HG03108 (cell line): ENCODE data around the gene NRIP3.

Experiments
- ATAC-seq: cut with Tn5 transposase; IDR thresholded peaks from one replicate; pipeline ENCODE4 v1.9.1; 2021; ENCODE audit warnings: moderate library complexity; ENCODE audit not compliant: unreplicated experiment

NRIP3 gene

DNA sequence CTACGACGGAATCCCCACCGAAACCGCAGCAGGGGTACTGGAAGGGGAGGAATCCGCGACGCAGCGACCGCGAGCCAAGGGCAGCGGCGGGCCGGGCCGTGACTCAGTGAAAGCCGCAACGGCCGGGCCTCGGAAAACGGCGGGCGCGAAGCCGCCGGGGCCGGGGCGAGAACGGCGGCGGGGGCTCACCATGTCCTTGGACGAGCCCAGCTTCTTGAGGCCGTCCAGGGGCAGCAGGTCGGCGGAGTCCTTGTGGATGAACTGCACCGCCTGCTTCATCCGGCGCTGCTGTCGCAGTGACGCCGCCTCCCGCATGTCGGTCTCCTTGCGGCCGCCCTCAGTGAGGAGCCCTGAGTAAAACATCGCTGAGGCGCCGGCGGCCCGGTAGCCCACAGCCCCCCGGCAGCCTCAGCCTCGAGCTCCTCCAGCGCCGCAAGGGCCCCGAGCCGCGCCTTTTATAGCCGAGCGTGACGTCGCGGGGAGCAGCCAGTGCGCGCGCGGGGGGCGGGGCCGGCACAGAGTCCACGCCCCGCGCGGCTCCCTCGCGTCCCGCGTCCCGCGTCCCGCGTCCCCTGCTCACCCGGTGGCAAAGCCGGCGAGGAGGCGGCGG is at the start of gene NRIP3:
NRIP3 (minus strand) TSS at position 429 of the 610 bp plus-strand sequence; CDS start at position 363, 66 bp downstream.
- peak; percentile 45 for ATAC-seq

DNA sequence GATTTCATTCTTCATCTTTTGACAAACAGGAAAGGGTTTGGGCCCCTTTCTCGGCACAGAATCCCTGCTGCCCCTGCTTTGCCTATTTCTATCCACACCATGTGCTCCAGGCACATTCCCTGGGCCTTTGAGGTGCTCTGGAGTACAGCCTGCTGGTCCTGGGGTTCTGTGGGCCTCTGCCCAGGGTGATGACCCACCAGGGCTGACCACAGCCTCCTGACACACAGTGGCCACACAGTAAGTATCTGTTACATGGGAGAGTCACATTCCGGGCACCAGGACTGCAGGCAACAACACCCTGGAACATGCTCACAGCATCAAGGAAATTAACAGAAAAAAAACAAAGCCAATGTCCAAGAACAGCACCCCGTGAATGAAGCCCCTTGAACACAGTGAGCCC is 48.5 kb upstream of the NRIP3 start:
- no peak for ATAC-seq

DNA sequence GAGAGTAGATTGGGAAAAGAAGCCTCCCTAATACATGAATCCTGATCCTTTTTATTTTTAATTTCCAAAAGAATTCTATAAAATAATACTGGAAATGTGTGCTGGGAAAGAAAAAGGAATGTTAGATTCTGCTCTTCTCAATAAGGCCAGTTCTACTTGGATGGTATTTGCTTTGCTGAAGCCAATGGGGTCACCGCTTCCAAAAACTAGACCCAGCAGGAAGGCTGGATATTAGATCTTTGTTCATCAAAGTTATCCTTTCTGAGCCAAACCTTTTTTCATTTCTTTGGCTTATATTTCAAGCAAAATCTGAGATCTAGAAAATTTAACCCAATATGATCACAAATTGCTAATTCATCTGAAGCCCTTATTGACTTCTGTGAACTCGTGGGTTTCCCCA is 46.2 kb upstream of the NRIP3 start:
- no peak for ATAC-seq

DNA sequence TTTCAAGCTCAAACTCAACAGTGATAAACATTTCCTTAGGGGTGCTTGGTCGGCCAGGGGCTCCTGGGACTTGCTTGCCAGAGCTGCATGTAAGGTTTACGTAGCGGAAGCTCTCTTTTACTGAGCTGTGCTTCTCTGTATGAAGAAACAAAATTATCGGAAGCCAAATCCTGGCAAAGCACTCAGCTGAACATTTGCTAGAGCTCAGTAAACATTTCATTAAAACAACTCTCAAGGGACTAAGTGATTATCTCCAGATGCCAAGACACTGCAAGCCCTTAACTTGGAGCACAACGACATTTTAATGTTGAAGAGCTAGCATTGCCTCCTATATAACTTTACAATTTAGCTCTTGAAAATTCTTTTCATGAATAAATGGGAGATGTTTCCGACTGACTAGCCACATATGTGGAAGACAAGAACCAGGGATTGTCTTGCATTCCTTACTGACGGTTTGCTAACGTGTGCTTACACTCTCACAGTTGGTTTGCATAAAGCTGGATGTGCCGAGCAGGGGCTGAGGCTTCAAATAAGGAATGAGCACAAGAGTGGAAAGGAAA is 44.2 kb upstream of the NRIP3 start:
- no peak for ATAC-seq

DNA sequence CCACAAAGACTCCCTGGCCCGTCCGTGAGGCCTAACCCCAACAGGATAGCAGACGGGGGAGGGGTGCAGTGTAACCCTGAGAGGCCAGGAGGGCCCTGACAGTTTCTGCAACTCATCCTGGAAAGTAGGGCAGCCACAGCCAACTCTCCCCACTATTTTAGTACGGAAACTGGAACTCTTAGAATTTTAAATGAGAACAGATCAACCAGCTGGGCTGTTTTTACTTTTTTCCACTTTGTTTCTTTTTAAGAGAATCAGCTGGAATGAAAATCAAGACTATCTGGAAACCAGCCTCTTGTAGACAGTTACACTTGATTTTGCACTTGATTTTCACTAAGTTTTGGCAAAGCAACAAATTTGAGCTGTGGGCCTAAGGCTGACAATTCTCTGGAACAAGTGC is 42.7 kb upstream of the NRIP3 start:
- ATAC-seq, result no peak

DNA sequence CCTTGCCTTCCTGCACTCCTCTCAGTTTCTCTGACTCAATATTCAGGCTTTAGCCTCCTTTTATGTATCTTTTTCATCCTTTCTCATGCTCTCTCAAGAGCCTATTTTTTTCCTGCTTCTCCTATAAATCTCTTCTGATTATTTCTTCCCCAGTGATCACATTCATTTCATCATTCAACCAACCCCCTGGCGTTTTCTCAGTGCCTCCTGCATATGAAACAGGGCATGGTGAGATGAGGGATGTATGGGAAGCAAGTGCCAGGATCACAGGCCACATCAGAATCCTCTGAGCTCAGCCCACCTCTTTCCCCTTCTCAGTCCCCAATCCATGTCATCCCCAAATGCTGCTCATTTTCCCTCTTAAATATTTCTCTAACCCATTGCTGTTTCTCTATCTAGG is 38.7 kb upstream of the NRIP3 start:
- no peak for ATAC-seq

DNA sequence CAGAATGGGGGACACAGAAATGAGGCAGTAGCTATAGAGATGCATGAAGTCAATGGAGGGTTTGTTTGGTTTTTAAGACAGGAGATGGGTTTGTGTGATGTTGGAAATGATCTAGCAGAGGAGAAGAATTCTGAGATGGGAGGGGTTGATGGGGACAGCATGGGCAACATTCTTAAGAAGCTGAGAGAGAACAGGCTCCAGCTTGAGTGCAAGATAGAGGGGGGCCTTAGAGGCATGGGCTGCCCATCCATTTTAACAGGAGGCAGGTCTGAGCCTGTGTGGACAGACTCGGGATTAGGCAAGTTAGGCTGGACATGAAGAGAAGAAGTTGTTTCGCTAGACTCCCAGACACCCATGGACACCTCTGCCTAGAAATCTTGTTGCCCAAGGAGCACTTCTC is 37.9 kb upstream of the NRIP3 start:
- ATAC-seq, result no peak

DNA sequence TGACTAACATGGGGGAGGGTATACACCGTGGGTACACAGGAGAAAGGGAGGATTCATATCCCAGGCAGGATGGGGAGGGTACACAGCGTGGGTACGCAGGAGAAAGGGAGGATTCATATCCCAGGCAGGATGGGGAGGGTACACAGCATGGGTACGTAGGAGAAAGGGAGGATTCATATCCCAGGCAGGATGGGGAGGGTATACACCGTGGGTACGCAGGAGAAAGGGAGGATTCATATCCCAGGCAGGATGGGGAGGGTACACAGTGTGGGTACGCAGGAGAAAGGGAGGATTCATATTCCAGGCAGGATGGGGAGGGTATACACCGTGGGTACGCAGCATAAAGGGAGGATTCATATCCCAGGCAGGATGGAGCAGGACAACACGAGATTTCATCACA is 36.6 kb upstream of the NRIP3 start:
- ATAC-seq, result no peak

DNA sequence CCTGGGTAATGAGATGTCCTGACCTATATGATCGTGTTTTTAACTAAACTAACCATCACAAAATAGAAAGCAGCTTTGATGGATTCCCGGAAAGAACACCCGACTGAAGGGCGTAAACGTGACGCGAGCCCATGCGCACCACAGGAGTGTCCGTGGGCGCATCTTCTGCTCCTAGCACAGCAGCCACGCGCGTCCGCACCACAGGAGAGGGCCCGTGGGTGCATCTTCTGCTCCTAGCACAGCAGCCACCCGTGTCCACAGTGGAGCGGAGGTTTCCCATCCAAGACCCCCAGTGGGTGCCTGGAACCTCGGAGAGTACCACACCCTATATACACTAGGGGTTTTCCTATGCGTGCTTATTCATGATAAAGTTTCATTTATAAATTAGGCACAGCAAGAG is 36.1 kb upstream of the NRIP3 start:
- no peak for ATAC-seq

DNA sequence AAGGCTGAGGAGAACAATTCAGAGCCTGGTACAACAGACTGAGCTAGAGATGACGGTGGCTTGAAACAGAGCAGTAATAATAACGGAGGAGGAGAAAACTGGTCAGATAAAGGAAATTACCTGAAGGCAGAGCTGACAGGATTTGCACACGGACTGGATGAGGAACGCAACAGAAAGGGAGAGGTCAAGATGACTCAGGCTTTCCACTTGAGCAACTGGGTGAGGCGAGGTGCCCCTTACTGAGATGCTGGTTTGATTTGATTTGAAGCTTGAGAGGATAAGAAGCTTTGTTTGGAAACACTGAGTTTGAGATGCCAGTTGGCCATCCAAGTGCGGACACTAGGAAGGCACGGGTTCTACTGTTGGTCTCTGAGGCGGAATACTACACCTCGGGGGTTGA is 35.4 kb upstream of the NRIP3 start:
- ATAC-seq, result no peak

DNA sequence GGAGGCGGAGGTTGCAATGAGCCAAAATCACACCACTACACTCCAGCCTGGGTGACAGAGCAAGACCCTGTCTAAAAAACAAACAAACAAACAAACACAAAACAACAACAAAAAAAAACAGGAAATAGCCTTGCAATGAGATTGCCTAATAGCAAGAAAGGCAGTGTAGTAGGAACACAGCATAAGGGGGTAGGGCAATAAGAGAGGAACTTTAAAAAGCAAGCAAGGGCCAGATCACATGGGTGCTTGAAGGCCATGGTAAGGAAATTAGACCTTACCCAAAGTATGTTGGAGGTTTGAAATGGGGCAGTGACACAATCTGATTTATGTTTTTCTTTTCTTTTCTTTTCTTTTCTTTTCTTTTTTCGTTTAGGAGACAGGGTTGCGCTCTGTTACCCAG is 34.7 kb upstream of the NRIP3 start:
- ATAC-seq, result no peak

DNA sequence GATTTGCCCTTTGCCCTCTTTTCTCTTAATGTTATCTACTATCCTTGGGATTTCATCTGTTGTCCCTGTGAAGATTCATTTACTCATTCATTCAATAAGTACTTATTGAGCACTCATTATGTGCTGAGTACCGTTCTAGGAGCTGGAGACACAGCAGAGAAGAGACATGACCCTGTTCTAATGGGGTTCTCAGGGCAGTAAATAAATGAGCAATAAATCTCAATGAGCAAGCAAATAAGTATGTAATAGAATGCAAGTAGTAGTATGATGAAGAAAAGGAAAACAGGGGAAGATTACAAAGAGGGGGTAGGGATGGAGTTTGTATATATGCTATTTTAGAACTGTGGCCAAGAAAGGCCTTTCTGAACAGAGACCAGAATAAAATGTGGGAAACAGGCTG is 34.2 kb upstream of the NRIP3 start:
- ATAC-seq, result no peak

DNA sequence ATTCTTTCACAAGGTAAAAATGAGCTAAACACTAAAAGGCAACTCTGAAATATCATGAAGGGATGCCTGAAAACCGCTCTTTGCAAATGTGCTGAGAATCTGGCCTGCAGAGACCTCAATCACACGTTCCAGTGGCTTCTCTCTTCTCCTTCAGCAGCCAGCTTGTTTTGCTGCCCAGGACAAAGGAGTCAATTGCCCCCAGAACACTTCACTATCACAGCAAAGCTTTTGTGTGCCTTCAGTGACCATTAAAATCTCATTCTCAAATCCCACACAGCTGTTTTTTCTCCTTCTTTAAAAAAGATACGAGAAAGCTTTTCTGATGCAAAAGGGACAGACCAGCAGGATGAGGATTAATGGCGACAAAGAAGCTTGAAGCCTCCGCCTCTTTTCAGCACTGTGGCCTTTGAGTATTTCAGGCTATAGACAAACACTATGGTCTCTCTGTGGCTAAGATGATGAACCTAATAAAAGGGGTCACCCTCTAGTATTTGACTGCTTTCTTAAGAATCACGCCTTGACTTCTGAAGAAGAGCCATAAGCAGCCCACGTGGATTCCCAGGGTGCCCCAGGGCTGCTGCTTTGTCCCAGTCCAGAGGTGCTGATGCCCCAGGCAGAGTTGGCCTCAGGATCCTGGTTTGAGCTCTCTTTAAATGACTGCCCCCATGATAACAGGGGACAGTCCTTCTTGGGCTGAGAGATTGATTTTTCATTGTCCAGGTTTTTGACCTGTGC is 33.4 kb upstream of the NRIP3 start:
- no peak for ATAC-seq

DNA sequence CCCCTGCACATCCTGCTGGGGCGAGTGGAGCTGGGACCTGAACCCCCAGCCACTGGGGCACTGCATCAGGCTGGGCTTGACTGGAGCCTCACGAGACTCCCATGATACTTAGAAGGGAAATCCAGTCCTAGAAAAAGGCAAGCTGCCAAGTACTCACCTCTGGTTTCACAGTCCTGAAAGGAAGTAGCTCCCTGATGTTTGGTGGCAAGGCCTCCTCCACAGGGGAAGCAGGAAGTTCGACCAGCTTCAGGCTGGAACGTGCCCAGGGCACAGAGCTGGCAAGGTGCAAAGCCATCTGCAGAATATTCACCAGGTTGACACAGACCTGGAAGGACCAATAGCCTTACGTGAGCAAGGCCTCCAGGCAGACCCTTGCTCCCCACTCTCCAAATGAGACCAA is 26.8 kb upstream of the NRIP3 start:
- no peak for ATAC-seq

DNA sequence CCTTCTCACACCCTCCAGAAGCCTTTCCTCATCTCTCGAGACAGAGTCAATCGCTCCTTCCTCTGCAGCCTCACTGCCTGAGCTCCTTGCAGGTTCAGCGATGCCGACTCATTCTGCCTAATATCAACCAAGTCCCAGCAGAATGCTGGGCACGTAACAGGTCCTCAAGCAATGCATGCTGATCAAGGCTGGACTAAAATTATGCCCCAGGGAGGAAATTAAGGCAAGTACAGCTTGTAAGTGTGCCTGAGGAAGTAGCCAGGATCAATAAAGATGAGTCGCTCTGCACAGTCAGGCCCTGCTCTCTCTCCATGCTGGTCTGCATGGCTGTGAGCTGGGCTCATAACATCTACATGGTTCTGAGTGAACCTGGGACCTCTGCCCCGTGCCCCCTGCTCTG is 25.6 kb upstream of the NRIP3 start:
- ATAC-seq, result no peak

DNA sequence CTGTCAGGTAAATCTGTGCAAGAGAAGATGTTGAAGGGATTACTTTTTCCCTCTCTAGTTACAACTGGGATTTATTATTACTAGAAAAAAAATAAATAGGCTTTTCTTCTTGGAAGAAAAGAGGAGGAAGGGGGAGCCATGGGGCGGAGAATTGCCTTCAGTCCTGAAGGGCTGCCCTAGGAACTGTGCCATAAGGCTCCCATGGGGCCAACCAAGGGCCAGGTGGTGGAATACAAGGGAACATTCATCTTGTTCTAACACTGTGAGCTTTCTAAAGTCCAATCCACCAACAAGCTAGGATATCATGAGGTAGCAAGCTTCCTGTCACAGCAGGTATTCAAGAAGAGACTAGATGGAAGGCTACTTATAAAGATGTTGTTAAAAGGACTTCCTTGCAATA is 24.8 kb upstream of the NRIP3 start:
- no peak for ATAC-seq

DNA sequence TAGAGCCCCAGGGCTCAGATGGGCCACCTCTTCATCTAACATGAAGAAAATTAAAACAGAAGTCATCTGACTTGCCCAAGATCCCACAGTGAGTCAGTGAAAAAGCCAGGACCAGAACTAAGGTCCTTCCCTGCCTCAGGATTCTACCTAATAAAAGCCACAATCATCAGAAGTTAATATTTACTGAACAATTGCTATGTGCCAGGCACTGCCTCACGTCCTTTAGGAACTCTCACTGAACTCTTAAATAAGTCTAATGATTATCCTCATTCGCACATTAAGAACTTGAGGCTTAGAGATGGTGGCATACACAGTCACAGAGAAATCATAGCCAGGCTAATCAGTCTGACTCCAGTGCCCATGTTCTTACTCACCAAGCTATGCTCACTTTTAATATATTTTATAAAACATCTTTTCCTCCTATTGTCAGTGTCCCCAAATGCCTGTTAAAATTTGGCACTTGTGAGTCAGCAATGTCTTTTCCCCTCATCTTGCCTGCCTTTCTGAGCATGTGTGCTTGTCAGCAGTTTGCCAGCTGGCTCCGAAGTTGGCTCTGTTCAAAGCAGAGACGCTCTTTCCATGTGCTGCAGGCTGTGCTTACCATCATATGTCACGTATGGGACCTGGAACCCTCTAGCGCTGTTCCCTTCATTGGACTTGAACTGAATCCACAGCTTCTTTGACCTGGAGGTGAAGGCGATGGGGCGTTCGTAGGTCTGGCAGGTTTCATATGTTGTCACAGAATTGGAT is 21.5 kb upstream of the NRIP3 start:
- no peak for ATAC-seq

DNA sequence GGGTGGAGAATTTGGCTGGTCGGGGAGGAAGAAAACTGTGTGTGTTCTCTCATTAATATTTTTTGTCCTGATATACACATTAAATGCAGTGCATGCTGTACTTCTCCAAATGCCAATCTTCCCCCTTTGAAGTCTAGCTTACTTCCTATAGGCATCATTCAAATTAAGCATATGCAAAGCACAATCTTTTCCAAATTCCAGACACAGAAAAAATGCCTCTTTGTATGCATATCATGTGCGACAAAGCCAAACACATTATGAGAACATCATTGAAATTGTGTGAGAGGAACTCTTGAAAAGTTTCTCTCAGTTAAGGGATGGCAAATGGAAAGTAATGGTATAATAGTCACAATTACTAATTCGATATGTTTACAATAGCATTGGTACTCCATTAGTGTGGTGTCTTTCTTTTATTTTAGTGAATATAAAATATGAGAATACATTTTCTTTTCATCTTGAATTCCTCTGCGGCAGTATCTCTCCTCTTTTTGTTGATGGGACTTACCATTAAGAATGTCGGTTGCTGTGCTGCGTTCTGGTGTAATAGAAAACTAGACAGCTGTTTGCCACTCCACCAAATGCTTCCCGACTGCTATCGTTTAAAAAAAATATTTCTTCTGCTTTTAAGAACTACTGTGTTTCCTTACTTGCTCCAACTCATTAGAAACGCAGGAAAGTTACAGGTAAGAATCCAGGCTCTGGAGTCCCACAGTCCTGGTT is 19.3 kb upstream of the NRIP3 start:
- no peak for ATAC-seq

DNA sequence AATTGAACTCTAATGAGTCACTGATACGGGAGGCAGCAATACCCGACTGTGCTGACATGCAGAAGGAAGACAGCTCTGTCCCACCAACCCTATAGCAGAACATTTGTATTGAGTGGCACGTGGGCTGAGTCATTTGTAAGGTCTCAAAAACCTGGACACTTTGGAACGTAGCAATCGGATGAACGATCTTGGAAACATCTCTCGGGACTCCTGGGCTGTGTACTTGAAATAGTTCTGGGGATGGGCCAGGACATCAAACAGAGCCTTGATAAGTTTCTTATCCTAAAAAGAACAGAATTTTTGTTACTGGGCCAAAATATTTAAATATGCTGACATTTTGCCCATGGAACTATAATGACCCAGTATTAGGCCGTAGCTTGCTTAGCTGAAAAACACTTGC is 17.1 kb upstream of the NRIP3 start:
- ATAC-seq, result no peak

DNA sequence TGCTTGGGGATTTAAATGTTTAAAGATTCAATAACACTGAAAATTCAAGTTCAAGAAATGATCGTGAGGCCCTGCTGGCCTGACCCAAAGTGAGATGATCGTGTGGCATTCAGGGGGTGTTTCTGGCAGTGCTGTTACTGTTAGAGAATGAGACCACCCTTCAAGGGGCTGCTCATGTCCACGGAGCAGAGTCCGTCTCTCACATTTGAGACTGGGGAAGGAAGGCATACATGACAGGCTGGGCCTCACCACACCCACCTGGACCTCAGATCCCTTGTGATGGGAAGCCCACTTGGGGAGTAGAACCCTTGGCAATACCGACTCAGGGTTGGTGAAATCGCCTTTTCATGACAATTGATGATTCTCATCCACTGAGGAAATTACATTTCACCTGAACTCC is 16.1 kb upstream of the NRIP3 start:
- ATAC-seq, result no peak

DNA sequence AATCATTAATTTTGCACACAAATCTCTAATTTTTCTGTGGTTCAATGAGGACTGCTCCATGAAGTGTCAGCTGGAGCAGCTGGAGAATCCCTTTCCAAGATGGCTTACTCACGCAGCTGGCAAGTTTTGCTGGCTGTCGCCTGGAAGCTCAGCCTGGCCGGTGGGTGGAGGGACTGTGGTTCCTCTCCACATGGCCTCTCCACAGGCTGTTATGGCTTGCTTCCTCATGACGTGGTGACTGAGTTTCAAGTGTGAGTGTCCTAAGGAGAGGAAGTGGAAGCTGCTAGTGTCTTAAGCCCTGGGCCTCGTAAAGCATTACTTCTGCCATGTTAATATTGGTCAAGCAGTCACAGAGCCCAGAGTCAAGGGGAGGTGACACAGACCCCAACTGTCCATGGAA is 14.0 kb upstream of the NRIP3 start:
- ATAC-seq, result no peak
